GM12892 (cell line): ENCODE data around the gene UGT1A8.

Experiments
- POLR2A ChIP-seq: IDR thresholded peaks from 2 replicates; pipeline ENCODE4 v1.6.1; 2011; ENCODE audit warnings: low read depth, low read length, control low read depth
- POLR2AphosphoS5 ChIP-seq: IDR thresholded peaks from 2 replicates; pipeline ENCODE4 v1.6.1; 2011; ENCODE audit warnings: low read depth, low read length, control low read depth
- TAF1 ChIP-seq: IDR thresholded peaks from 2 replicates; pipeline ENCODE4 v1.6.1; 2011; ENCODE audit warnings: low read depth, mild to moderate bottlenecking, control low read depth, low read length, borderline replicate concordance

- TF ChIP-seq POLR2A (no peak), POLR2AphosphoS5 (no peak), TAF1 (no peak)
Observed at GRCh38 chr2:233602076-233602475, 15.4 kb upstream of the UGT1A8 start.
